Effector memory CD4-positive, alpha-beta T cell (primary cell): ENCODE measurements around the gene PPP3R1.

Source experiments
- DNase-seq, 3 donors: peaks; one replicate each; pipeline ENCODE4 v3.0.0-alpha.2; 2020
- H3K27ac ChIP-seq: 2 replicates; pipeline ENCODE4 v1.7.0; 2013; ENCODE audit warnings: mild to moderate bottlenecking, low read length, moderate library complexity; ENCODE audit not compliant: insufficient read depth, poor library complexity, severe bottlenecking
- H3K27me3 ChIP-seq: replicated peaks from 2 replicates; pipeline ENCODE4 v1.7.0; 2013; ENCODE audit warnings: mild to moderate bottlenecking, low read length; ENCODE audit not compliant: insufficient read depth, control insufficient read depth, poor library complexity, severe bottlenecking
- H3K36me3 ChIP-seq: 2 replicates; pipeline ENCODE4 v1.7.0; 2013; ENCODE audit warnings: mild to moderate bottlenecking, low read length, moderate library complexity; ENCODE audit not compliant: control insufficient read depth, insufficient read depth
- H3K4me1 ChIP-seq: 2 replicates; pipeline ENCODE4 v1.7.0; 2013; ENCODE audit warnings: low read length, mild to moderate bottlenecking; ENCODE audit not compliant: control insufficient read depth, insufficient read depth, poor library complexity, severe bottlenecking
- H3K4me3 ChIP-seq: 2 replicates; pipeline ENCODE4 v1.7.0; 2013; ENCODE audit warnings: low read length, low read depth, mild to moderate bottlenecking; ENCODE audit not compliant: insufficient read depth, poor library complexity, severe bottlenecking
- H3K9me3 ChIP-seq: 2 replicates; pipeline ENCODE4 v1.7.0; 2013; ENCODE audit warnings: mild to moderate bottlenecking, low read length, moderate library complexity; ENCODE audit not compliant: control insufficient read depth

PPP3R1 gene

GRCh38 chr2:68163641-68164040 is 88.7 kb downstream of the PPP3R1 start:
- peaks cover 47% of the 10 kb centered on the region for H3K36me3 ChIP-seq
- H3K27ac ChIP-seq: no peak overlapping the region
- H3K4me3 ChIP-seq: no peak overlapping the region
- DNase-seq: no peak
- peaks cover 9% of the 10 kb centered on the region for H3K4me1 ChIP-seq
- no peaks in the 10 kb centered on the region for H3K27me3 ChIP-seq
- H3K9me3 ChIP-seq: no peaks in the 10 kb centered on the region

- H3K9me3 ChIP-seq: no peaks in the 10 kb centered on the region
- no peaks in the 10 kb centered on the region for H3K27me3 ChIP-seq
- H3K4me1 ChIP-seq: peaks cover 18% of the 10 kb centered on the region
- peak overlapping the region; percentile 94 for H3K27ac ChIP-seq
- peak overlapping the region; percentile 93 for H3K4me3 ChIP-seq
- H3K36me3 ChIP-seq: peaks cover 24% of the 10 kb centered on the region
- no peak for DNase-seq
Measured at GRCh38 chr2:68158134-68158447, 94.2 kb downstream of the PPP3R1 start.

GRCh38 chr2:68157402-68158133 is 94.8 kb downstream of the PPP3R1 start, which contains the start of gene PNO1:
PNO1 (plus strand) TSS chr2:68157888; CDS start chr2:68157935, 47 bp downstream.
- Histone ChIP-seq H3K9me3 (no peaks in the 10 kb centered on the region), H3K4me3 (peak within 1 kb of the TSS; percentile 93)

GRCh38 chr2:68157002-68157401 is 95.3 kb downstream of the PPP3R1 start:
- H3K27ac ChIP-seq: peak overlapping the region; percentile 94
- DNase-seq: no peak
- no peaks in the 10 kb centered on the region for H3K9me3 ChIP-seq
- no peaks in the 10 kb centered on the region for H3K27me3 ChIP-seq
- peak overlapping the region; percentile 93 for H3K4me3 ChIP-seq
- H3K36me3 ChIP-seq: peaks cover 15% of the 10 kb centered on the region
- H3K4me1 ChIP-seq: peaks cover 24% of the 10 kb centered on the region

More at GRCh38 chr2:68157402-68158133, 94.8 kb downstream of the PPP3R1 start, which contains the start of gene PNO1:
- peaks cover 21% of the 10 kb centered on the region for H3K36me3 ChIP-seq
- peaks cover 21% of the 10 kb centered on the region for H3K4me1 ChIP-seq
- H3K27me3 ChIP-seq: no peaks in the 10 kb centered on the region
- DNase-seq: peak; percentile 94 to 96 (median 94)
- peak within 1 kb of the TSS; percentile 94 for H3K27ac ChIP-seq

- H3K4me3 ChIP-seq: peak overlapping the region; percentile 93
- H3K4me1 ChIP-seq: peaks cover 24% of the 10 kb centered on the region
- no peak overlapping the region for H3K27ac ChIP-seq
Measured at GRCh38 chr2:68156419-68156818, 95.9 kb downstream of the PPP3R1 start.

GRCh38 chr2:68155618-68156017 is 96.7 kb downstream of the PPP3R1 start:
- Histone ChIP-seq H3K27ac (no peak overlapping the region), H3K27me3 (no peaks in the 10 kb centered on the region), H3K9me3 (no peaks in the 10 kb centered on the region), H3K4me1 (peaks cover 24% of the 10 kb centered on the region), H3K36me3 (peaks cover 6% of the 10 kb centered on the region), H3K4me3 (no peak overlapping the region)
- DNase-seq: no peak

More at GRCh38 chr2:68156419-68156818, 95.9 kb downstream of the PPP3R1 start:
- peaks cover 13% of the 10 kb centered on the region for H3K36me3 ChIP-seq
- DNase-seq: no peak
- no peaks in the 10 kb centered on the region for H3K9me3 ChIP-seq
- no peaks in the 10 kb centered on the region for H3K27me3 ChIP-seq

- no peak for DNase-seq
- Histone ChIP-seq H3K9me3 (no peaks in the 10 kb centered on the region), H3K27ac (no peak overlapping the region), H3K27me3 (no peaks in the 10 kb centered on the region), H3K4me1 (peaks cover 11% of the 10 kb centered on the region), H3K4me3 (no peak overlapping the region), H3K36me3 (no peaks in the 10 kb centered on the region)
Measured at GRCh38 chr2:68152681-68153347, 99.5 kb downstream of the PPP3R1 start.

- DNase-seq: no peak
- H3K4me3 ChIP-seq: no peak overlapping the region
- H3K9me3 ChIP-seq: no peaks in the 10 kb centered on the region
- H3K27me3 ChIP-seq: no peaks in the 10 kb centered on the region
- no peak overlapping the region for H3K27ac ChIP-seq
- H3K4me1 ChIP-seq: peaks cover 7% of the 10 kb centered on the region
- H3K36me3 ChIP-seq: no peaks in the 10 kb centered on the region
Measured at GRCh38 chr2:68151037-68151436, 101.3 kb downstream of the PPP3R1 start.

GRCh38 chr2:68141875-68142274 is 110.5 kb downstream of the PPP3R1 start:
- H3K9me3 ChIP-seq: no peaks in the 10 kb centered on the region
- no peaks in the 10 kb centered on the region for H3K4me1 ChIP-seq
- no peak overlapping the region for H3K27ac ChIP-seq
- no peaks in the 10 kb centered on the region for H3K36me3 ChIP-seq
- no peak overlapping the region for H3K4me3 ChIP-seq
- DNase-seq: no peak
- no peaks in the 10 kb centered on the region for H3K27me3 ChIP-seq
